GM18867 (cell line): ENCODE data around the gene IGFBP3.

Source experiments
- ATAC-seq: cut with Tn5 transposase; IDR thresholded peaks from one replicate; pipeline ENCODE4 v1.9.1; 2021; ENCODE audit warnings: mild to moderate bottlenecking, moderate library complexity; ENCODE audit not compliant: unreplicated experiment

Gene IGFBP3

GRCh38 chr7:45893374-45893995 is 27.6 kb downstream of the IGFBP3 start:
- no peak for ATAC-seq

GRCh38 chr7:45892407-45893035 is 28.6 kb downstream of the IGFBP3 start:
- no peak for ATAC-seq

GRCh38 chr7:45891462-45892402 is 29.3 kb downstream of the IGFBP3 start:
- no peak for ATAC-seq

GRCh38 chr7:45890902-45891461 is 30.1 kb downstream of the IGFBP3 start:
- no peak for ATAC-seq

- ATAC-seq = no peak
Observed at GRCh38 chr7:45890125-45890901, 30.8 kb downstream of the IGFBP3 start.

- ATAC-seq = no peak
Observed at GRCh38 chr7:45889367-45890067, 31.6 kb downstream of the IGFBP3 start.

GRCh38 chr7:45888993-45889366 is 32.1 kb downstream of the IGFBP3 start:
- no peak for ATAC-seq

- ATAC-seq = no peak
Observed at GRCh38 chr7:45888185-45888992, 32.7 kb downstream of the IGFBP3 start, which contains the start of gene IGFBP1. TSS of gene IGFBP1 (plus strand) at chr7:45888488. CDS start at chr7:45888653, 165 bp downstream.

- ATAC-seq = no peak
Observed at GRCh38 chr7:45886931-45887667, 34.0 kb downstream of the IGFBP3 start.

- ATAC-seq = no peak
Observed at GRCh38 chr7:45885264-45885882, 35.7 kb downstream of the IGFBP3 start.

GRCh38 chr7:45884136-45884535 is 36.9 kb downstream of the IGFBP3 start:
- ATAC-seq = no peak

- no peak for ATAC-seq
Observed at GRCh38 chr7:45882465-45882810, 38.6 kb downstream of the IGFBP3 start.

- ATAC-seq = no peak
Observed at GRCh38 chr7:45881759-45882464, 39.2 kb downstream of the IGFBP3 start.

GRCh38 chr7:45881280-45881758 is 39.8 kb downstream of the IGFBP3 start:
- ATAC-seq = no peak

GRCh38 chr7:45880433-45880860 is 40.6 kb downstream of the IGFBP3 start:
- ATAC-seq = no peak

GRCh38 chr7:45878457-45879144 is 42.5 kb downstream of the IGFBP3 start:
- ATAC-seq = no peak

GRCh38 chr7:45876519-45876918 is 44.6 kb downstream of the IGFBP3 start:
- ATAC-seq = no peak
